ENCODE data around the gene ARHGEF5.
"Not testable (repeated sequence)": the region's sequence is repeated elsewhere in the genome, so short reads cannot be mapped to it uniquely, and the experiment has no call there.

Gene ARHGEF5

GRCh38 chr7:144384071-144384470 is 28.9 kb downstream of the ARHGEF5 start:
- DNase-seq (ENCODE audit: low read depth in 2 of 2) = no peak

GRCh38 chr7:144384555-144385245 is 29.5 kb downstream of the ARHGEF5 start:
- no peak for DNase-seq (ENCODE audit: low read depth in 2 of 2)

GRCh38 chr7:144386741-144387140 is 31.5 kb downstream of the ARHGEF5 start:
- DNase-seq (ENCODE audit: low read depth in 2 of 2) = no peak

- DNase-seq (ENCODE audit: low read depth in 2 of 2) = no peak
Observed at GRCh38 chr7:144388950-144389349, 33.7 kb downstream of the ARHGEF5 start.

- DNase-seq (ENCODE audit: low read depth in 2 of 2) = no peak
Observed at GRCh38 chr7:144390481-144390880, 35.3 kb downstream of the ARHGEF5 start.

GRCh38 chr7:144391014-144391413 is 35.8 kb downstream of the ARHGEF5 start:
- no peak for DNase-seq (ENCODE audit: low read depth in 2 of 2)

GRCh38 chr7:144391823-144392255 is 36.6 kb downstream of the ARHGEF5 start:
- DNase-seq (ENCODE audit: low read depth in 2 of 2) = no peak

GRCh38 chr7:144397086-144397485 is 41.9 kb downstream of the ARHGEF5 start:
- DNase-seq (ENCODE audit: low read depth in 2 of 2) = no peak

GRCh38 chr7:144398291-144398690 is 43.1 kb downstream of the ARHGEF5 start:
- DNase-seq (ENCODE audit: low read depth in 2 of 2) = no peak

- no peak for DNase-seq (ENCODE audit: low read depth in 2 of 2)
Observed at GRCh38 chr7:144398911-144399310, 43.7 kb downstream of the ARHGEF5 start.

- no peak for DNase-seq (ENCODE audit: low read depth in 2 of 2)
Observed at GRCh38 chr7:144399946-144400345, 44.7 kb downstream of the ARHGEF5 start.

GRCh38 chr7:144401490-144401889 is 46.3 kb downstream of the ARHGEF5 start:
- no peak for DNase-seq (ENCODE audit: low read depth in 2 of 2)

GRCh38 chr7:144403102-144403501 is 47.9 kb downstream of the ARHGEF5 start:
- DNase-seq (ENCODE audit: low read depth in 2 of 2) = no peak

- DNase-seq (ENCODE audit: low read depth in 2 of 2) = no peak
Observed at GRCh38 chr7:144403649-144404061, 48.5 kb downstream of the ARHGEF5 start, which contains the start of gene NOBOX. Gene NOBOX, minus strand, starts transcription at chr7:144403693.

- no peak for DNase-seq (ENCODE audit: low read depth in 2 of 2)
Observed at GRCh38 chr7:144404946-144405345, 49.7 kb downstream of the ARHGEF5 start.

- no peak for DNase-seq (ENCODE audit: low read depth in 2 of 2)
Observed at GRCh38 chr7:144407266-144407931, 52.2 kb downstream of the ARHGEF5 start.

- no peak for DNase-seq (ENCODE audit: low read depth in 2 of 2)
Observed at GRCh38 chr7:144408121-144408520, 52.9 kb downstream of the ARHGEF5 start.

GRCh38 chr7:144410441-144410840 is 55.2 kb downstream of the ARHGEF5 start:
- DNase-seq (ENCODE audit: low read depth in 2 of 2) = no peak

GRCh38 chr7:144414815-144415214 is 59.6 kb downstream of the ARHGEF5 start:
- no peak for DNase-seq (ENCODE audit: low read depth in 2 of 2)

- DNase-seq (ENCODE audit: low read depth in 2 of 2) = no peak
Observed at GRCh38 chr7:144415858-144416257, 60.7 kb downstream of the ARHGEF5 start.

- DNase-seq (ENCODE audit: low read depth in 2 of 2) = no peak
Observed at GRCh38 chr7:144416341-144416740, 61.1 kb downstream of the ARHGEF5 start.

GRCh38 chr7:144418931-144419330 is 63.7 kb downstream of the ARHGEF5 start:
- DNase-seq (ENCODE audit: low read depth in 2 of 2) = not testable (repeated sequence)

GRCh38 chr7:144427539-144427938 is 72.3 kb downstream of the ARHGEF5 start:
- DNase-seq (ENCODE audit: low read depth in 2 of 2) = not testable (repeated sequence)
